Coronary artery (tissue), 2 donors: Measurements from ENCODE around the gene RAPGEF1.
"Not testable (repeated sequence)": the region's sequence is repeated elsewhere in the genome, so short reads cannot be mapped to it uniquely, and the experiment has no call there.

Source experiments
- DNase-seq: peaks from one replicate; pipeline ENCODE4 v3.0.0-alpha.2; 2017; ENCODE audit warnings: low spot score
- H3K27ac ChIP-seq, 2 donors: fragments of 200-600 bp; sonication (generic); one replicate each; pipeline ENCODE4 v1.5.1; 2016 to 2019
- H3K4me3 ChIP-seq: fragments of 200-600 bp; sonication (generic); 2 replicates; pipeline ENCODE4 v1.5.1; 2016; ENCODE audit warnings: mild to moderate bottlenecking, moderate library complexity
- CTCF ChIP-seq: fragments of 200-600 bp; sonication (generic); IDR thresholded peaks from one replicate; pipeline ENCODE4 v1.5.1; 2019; ENCODE audit warnings: antibody characterized with exemption

RAPGEF1 gene

GRCh38 chr9:131714161-131714646 lies 25.7 kb downstream of the RAPGEF1 start:
- peak; percentile 85 for DNase-seq
- no peak for TF ChIP-seq CTCF
- peak overlapping the region; percentile 74 to 87 for H3K27ac ChIP-seq
- H3K4me3 ChIP-seq: no peak overlapping the region

- Histone ChIP-seq H3K4me3 (no peak overlapping the region), H3K27ac (peak overlapping the region; percentile 74 to 87)
- DNase-seq: no peak
- TF ChIP-seq CTCF: no peak
These were observed 26.9 kb downstream of the RAPGEF1 start for GRCh38 chr9:131713016-131713415.

- Histone ChIP-seq H3K4me3 (no peak overlapping the region), H3K27ac (peak overlapping the region; percentile 74 to 87)
- TF ChIP-seq CTCF: no peak
- DNase-seq: no peak
These were observed 27.6 kb downstream of the RAPGEF1 start for GRCh38 chr9:131712151-131712716.

GRCh38 chr9:131709771-131710431 lies 30.0 kb downstream of the RAPGEF1 start:
- no peak for DNase-seq
- Histone ChIP-seq H3K4me3 (no peak overlapping the region), H3K27ac (peak overlapping the region; percentile 64 to 68)
- TF ChIP-seq CTCF: no peak

GRCh38 chr9:131709010-131709770 lies 30.7 kb downstream of the RAPGEF1 start:
- H3K27ac ChIP-seq: peak overlapping the region; percentile 64 to 68

GRCh38 chr9:131708226-131709002 lies 31.5 kb downstream of the RAPGEF1 start:
- TF ChIP-seq CTCF: no peak
- Histone ChIP-seq H3K27ac (peak overlapping the region; percentile 47 to 68), H3K4me3 (no peak overlapping the region)
- DNase-seq: no peak

More at GRCh38 chr9:131709010-131709770, 30.7 kb downstream of the RAPGEF1 start:
- not testable (repeated sequence) for H3K4me3 ChIP-seq, DNase-seq

GRCh38 chr9:131707733-131708157 lies 32.1 kb downstream of the RAPGEF1 start:
- TF ChIP-seq CTCF: no peak
- no peak for DNase-seq
- Histone ChIP-seq H3K4me3 (no peak overlapping the region), H3K27ac (peak overlapping the region; percentile 47 to 57)
